Measurements from ENCODE around the gene OSTM1.

The OSTM1 gene

DNA sequence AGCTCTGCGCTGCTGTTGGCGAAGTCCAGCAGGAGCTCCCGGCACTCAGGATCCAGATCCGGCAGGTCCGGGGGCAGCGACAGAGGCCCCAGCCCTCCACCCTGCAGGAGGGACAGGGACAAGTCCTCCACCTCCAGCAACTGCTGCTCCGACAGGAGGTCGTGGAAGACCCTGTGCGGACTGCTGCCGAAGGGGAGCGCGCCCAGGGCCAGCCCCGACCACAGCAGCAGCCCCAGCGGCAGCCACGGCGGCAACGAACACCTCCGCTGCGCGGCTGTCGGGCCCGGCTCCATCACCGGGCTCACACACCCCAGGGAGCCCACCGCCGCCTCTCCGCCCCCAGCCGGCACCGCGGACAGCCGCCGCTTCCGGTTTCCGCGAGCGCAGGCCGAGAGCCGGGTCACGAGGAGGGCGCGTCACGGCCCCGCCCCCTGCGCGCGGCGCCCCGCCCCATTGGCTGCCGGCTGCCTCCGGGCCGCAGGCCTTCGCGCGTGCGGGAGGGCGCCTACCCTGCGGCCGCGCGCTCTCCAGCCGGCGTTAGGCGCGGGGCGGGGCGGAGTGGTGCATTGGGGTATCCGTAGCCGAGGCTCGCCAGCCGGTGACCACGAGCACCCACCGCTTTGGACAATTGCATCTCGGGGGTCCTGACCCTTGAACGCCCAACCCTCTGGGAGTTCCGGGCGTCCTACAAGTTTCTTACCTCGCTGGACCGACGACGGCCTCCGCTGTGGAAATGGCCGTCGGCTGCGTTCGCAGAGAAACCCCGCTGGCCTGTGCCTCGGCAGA lies at the start of gene OSTM1:
TSS of gene OSTM1 (minus strand) at position 383 of the 786 bp plus-strand sequence. CDS start at position 293, 90 bp downstream.
- DNase-seq, result peak; percentile 93 to 95

DNA sequence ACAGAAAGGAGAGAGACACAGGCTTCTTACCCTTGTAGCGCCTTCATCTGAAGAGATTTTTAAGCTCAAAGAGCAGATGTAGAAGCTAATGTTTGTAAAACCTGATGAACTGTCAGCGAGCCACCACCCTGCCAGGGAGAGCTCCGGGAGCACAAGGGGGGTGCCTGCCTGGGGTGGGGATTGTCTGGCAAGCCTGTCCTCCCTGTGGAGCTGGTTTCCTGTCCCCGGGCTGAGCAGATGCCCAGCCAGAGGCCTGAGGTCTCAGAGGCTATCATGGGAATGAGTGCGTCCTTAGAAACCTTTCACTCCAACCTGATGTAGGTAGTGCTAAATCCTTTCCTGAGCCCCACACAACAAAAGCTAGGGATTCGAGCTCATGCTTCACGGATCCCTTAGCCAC lies 49.4 kb upstream of the OSTM1 start:
- no peak for DNase-seq

- DNase-seq, result no peak
Observed at GRCh38 chr6:108123481-108123929, 49.0 kb upstream of the OSTM1 start.

GRCh38 chr6:108121612-108122011 lies 47.1 kb upstream of the OSTM1 start:
- DNase-seq, result no peak

GRCh38 chr6:108120311-108120710 lies 45.8 kb upstream of the OSTM1 start:
- no peak for DNase-seq

DNA sequence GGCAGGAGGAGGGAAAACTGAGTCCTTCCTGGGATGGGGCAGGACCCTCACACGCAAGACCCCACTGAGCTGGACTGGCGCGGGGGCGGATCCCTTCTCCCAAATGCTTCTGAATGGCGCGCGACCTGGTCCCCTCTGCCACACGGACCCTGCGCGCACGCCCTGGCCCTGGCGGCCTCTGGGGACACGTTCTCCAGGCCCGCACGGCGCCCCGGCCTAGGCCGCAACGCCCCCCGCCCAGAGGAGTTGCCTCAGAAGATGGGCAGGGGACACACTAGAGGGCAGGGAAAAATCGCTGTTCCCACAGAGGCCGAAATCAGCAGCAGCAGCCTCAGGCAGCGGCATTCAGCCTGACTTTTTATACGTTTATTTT lies 45.2 kb upstream of the OSTM1 start:
- DNase-seq, result no peak

DNA sequence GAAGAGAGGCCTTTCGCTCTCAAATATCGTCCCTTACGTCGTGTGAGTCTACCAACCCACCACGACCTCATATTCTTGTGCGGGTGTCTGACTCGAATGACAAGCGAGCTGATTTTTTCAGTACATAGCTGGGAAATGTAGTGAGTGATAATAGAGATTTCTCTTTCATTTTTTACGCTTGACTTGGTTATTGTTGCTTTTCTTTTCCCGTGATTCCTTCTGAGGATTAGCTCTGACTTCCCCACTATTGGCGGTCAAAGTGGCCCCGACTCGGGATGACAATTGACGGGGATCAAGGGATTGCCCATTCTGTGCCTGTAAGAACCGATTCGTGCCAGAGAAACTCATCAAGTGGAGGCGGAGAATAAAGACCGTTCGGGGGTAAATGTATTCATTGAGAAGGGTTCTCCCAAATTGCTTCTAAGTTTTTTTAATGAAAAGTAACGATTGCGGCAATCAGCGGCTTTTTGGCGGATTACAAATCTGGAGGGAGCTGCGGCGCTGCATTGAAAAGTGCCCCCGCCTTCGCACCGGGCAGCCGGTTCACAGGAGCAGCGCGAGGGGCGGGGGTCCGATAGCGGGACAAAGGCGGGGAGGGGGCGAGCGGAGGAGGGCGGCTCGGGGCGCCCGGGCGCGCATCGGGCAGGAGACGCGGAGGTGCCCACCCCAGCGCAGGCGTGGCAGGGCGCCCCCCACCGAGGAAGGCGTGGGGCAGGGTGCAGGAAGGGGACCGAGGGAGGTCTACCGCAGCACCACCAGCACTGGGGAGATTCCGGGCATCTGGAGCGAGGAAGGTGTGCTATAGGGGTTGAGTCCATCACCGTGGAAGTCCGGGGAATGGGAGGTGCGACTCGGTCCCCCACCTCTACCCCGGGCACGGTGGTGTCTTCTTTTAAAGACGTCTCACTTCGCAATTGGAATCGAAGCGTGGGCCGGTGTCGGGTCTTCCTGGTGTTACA lies 44.5 kb upstream of the OSTM1 start:
- DNase-seq, result no peak

GRCh38 chr6:108118359-108118724 lies 43.8 kb upstream of the OSTM1 start:
- no peak for DNase-seq

DNA sequence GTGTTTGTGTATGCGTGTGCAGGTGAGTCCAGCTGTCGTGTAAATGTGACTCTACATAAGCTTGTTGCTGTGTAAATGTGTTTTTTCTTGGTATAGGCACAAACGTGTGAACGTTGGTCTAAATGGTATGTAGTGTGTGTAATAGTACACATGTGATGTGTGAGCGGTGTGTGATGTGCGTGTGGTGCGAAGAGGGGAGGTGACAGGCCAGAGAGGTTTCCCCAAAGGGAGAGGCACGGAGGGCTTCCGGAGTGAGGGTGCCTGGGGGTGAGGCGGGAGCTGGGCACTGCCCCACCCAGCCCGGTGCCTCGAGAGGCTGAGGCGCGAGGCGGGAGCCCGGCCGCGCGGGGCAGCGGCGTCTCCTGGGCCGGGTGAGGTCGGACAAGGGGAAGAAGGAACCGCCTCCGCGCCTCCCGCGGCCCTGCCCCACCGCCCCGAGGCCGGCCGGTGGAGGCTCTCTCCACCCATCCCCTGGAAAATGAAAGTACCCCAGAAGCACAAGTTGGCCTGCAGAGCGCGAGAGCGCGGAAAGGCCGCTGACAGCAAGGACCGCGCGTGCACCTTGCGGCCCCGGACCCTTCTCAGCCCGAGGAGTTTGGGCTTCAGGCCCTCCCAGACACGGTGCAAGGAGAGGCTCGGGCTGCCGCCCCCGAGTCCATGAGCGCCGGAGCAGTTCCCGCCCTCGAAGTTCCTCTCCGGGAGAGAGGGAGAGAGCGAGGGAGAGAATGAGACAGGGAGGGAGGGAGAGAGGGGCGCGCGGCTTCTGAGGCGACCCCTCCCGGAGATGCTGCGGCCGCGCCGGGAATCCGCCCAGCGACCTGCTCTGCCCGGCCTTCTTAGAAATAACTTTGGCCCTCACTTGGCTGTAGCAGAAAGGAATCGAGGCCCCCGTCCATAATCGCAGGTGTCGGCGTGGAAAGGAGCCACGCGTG lies 43.2 kb upstream of the OSTM1 start:
- DNase-seq, result peak; percentile 22 to 39

- no peak for DNase-seq
Observed at GRCh38 chr6:108116546-108117426, 42.2 kb upstream of the OSTM1 start.

DNA sequence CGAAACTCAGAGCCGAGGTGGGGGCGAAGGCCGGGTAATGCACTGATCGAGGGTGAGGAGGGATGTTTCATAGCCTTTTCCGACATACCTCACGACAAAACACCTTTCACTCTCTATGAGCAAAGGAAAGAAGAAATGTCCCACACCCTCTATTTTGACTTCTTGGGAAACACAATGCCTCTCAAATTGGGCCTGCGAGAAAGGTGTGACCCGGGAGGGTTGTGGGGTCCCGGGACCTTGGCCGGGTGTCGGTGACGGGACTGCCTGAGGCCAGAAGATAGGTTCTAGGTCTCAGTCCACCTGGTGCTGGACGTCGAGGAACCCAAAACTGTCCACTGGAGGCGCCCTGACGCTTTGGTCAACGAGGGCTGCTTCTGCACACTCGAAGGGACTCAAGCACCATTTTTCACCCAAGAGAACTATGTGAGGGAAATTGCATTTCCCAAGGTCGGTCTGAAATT lies 41.1 kb upstream of the OSTM1 start:
- no peak for DNase-seq

DNA sequence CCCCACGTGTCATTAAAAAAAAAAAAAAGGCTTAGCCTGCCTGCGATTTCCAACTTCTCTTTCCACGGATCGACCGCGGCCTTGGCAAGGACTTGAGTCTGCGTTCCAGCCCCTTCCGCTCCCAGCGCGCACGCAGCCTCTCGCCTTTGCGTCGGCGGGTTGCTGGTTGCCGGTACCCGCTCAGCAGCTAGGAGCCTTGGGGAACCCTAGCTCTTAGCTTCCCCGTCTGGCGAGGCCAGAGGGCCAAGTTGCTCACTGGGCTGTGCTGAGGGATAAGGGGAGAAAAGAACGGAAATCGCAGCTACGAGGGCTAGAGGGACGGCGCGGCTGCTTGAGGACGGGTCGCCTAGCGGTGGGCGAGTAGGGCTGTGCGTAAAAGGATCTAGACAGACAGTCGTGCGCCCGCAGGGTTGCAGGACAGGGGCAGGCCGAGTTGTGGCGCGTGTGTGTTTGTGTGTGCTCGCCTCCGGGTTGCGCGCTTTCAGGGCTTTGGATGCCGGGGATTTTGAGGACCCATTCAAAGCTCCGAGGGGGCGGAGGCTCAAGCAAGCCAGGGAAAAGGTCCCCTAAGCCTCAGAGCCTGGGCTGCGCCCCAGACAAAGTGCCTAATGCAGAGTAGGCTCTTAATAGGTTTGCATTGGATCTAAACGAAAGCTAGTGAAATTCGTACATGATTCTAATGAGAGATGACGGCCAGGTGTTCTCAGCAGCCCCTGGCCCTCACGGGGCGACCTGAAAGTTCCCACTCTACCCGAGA lies 40.5 kb upstream of the OSTM1 start:
- peak; percentile 16 to 21 for DNase-seq

DNA sequence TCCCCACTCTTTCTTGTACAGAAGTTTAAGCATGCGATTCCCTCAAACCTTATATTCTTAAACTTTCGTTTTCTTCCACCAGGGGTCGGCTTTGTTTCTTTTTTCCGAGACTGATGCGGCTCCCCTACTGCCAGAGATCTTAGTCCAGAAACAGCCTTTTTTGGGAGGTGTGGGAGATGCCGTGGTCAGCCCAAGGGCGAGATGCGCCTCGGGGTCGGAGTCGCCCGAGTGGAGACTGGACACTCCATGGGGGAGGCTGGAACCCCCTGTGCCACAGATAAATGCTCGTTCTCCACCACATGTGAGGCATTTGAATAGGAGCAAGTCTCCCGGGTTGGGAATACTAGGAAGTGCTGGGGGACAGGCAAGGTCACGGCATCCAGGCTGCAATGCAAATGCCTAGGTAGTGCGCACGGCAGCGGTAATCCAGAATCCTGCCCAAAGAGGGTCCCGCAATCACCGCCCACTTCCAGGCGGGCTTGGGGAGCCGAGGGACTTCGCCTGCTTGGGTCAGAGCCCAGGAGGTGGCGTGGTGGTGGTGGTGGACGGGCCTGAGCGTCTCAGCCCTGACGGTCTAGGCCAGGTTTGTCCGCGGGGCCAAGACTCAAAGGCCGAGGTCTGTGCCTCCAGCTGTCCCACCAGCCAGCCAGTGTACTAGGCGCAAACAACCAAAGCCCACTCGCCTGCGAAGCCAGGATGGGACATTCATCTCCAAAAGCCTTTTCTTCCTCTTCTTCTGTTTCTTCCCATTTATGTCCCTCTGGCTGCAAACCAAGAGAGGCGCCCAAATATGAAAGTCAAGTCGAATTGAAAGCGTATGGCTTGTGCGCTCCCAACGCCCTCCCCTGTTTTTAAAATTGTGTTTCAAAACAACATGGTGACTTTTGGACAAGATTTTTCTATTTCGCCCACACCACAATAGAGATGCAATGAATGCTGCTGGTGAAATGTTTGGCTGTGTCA lies 39.3 kb upstream of the OSTM1 start:
- DNase-seq, result peak in 1 of 2 donors; percentile 39

DNA sequence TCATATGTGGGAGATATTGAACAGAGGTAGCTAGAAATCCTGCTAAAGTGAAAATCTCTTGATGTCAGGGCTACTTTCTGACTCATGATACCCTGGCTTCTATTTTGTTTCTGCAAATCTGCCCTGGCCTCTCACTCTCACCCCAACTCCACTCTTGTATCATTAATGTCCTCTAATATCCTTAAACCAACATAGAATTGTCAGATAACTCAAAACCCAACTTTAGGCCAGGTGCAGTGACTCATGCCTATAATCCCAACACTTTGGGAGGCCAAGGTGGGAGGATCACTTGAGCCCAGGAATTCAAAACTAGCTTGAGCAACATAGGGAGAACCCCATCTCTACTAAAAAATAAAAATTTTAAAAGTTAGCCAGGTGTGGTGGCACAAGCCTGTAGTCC lies 33.8 kb upstream of the OSTM1 start:
- no peak for DNase-seq

DNA sequence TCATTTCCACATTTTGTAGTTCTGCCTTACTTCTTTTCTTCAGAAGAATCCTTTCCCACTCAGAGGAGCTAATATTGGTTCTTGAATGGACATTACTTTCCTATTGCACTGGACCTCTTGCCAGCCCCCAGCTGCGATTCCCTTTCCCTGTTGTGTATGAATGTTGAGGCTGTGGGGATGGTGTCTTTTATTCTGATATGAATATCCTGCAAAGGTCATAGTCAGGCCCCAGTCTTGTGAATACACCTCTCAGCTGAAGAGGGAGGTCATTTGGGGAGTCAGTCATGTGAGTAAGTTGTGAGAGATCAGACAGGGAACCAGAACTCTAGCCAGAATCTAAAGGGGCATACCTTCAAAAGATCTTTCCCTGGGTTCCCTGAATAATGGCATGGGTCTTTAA lies 32.6 kb upstream of the OSTM1 start:
- no peak for DNase-seq

GRCh38 chr6:108106694-108107093 lies 32.2 kb upstream of the OSTM1 start:
- no peak for DNase-seq

DNA sequence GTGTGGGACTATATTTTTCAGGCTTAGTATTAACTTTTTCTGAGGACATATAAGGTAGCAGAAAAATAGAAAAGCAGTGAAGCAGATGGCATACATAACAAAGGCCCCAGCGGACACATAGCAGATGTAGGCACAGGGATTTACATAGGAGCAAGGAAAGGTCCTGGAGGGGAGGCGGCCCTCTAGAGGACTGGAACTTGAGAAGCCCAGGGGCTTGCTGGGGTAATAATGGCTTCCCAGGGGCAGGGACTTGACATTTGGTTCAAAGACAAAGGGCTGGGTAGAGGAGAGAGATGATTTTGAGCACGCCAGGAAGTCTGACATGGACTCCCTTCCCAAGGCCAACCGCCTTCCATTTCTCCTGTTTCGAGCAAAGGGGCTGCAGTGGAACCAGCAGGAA lies 31.7 kb upstream of the OSTM1 start:
- DNase-seq, result no peak

DNA sequence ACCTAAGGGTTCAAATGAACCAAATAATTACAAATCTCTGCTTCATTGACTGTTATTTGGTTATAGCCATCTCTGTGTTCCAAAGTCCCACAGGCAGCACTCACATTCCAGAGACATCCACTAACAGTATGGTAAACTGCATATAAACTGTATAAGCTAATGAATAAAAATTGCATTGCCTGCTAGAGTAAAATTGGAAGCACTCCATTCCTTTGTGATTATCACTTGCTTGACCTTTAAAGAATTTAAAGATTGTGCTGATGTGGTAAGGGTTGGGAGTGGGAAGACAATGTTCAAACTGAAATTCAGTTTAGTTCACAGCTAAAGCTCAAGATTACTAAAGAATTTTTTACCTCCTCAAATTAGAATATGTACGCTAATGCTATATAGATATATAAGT lies 31.0 kb upstream of the OSTM1 start:
- no peak for DNase-seq

DNA sequence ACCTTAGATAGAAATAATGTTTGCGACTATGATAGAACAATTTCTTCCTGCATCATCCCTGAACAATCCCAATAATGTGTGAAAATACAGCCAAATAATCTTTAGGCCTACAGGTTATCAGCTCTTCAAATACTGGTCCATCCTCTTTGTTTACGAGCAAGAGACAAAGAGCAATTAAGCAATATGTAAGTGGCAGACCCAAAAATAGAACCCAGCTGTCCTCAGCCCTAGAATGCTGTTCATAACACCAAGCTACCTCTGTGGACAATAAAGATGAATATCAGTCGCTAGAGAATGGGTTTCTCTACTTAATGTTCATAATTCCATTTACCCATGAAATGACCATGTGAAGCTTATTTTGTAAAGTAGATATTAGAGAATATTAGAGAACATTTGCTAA lies 28.4 kb upstream of the OSTM1 start:
- no peak for DNase-seq

- DNase-seq, result no peak
Observed at GRCh38 chr6:108100003-108100402, 25.5 kb upstream of the OSTM1 start.

All from CD4-positive, alpha-beta T cell treated with Interferon alpha-2 for 1 hour (primary cell).